Common myeloid progenitor, CD34-positive (primary cell): Measurements from ENCODE around the gene SIGLEC6.

Experiments used
- CTCF ChIA-PET: fragments of 350-600 bp; sonication (Branson Sonifier 250); formaldehyde crosslinking; loops from one replicate; lab custom pipeline; 2021; ENCODE audit warnings: antibody characterized with exemption; lab: Charles Lee
- POLR2A ChIA-PET: fragments of 350-600 bp; sonication (Branson Sonifier 250); formaldehyde crosslinking; loops from one replicate; lab custom pipeline; 2021; ENCODE audit warnings: antibody characterized with exemption; lab: Charles Lee
- DNase-seq, 3 donors: peaks; one replicate each; pipeline versions ENCODE4 v3.0.0 to v3.0.0-alpha.2; 2013
- H3K27ac ChIP-seq, 2 experiments: 1 replicate in 1 of 2; 2 replicates in 1 of 2; pipeline ENCODE4 v1.7.0; 2013; ENCODE audit warnings: inconsistent platforms in 2 of 2, low read length in 2 of 2, mild to moderate bottlenecking in 2 of 2, low read depth in 1 of 2, moderate library complexity in 1 of 2; ENCODE audit not compliant: severe bottlenecking in 2 of 2, insufficient read depth in 1 of 2, poor library complexity in 1 of 2
- H3K27me3 ChIP-seq, 5 experiments: replicated peaks in 2 of 5; 1 replicate in 3 of 5; 2 replicates in 2 of 5; pipeline versions ENCODE4 v1.6.1 to v1.7.0; 2013; ENCODE audit warnings: low read length in 4 of 5, mild to moderate bottlenecking in 2 of 5, moderate library complexity in 2 of 5, inconsistent platforms in 1 of 5; ENCODE audit not compliant: insufficient read depth in 5 of 5, control insufficient read depth in 4 of 5
- H3K36me3 ChIP-seq, 4 experiments: 1 replicate in 2 of 4; 2 replicates in 2 of 4; pipeline versions ENCODE4 v1.6.1 to v1.7.0; 2013; ENCODE audit warnings: low read length in 3 of 4, control low read depth in 1 of 4, mild to moderate bottlenecking in 1 of 4; ENCODE audit not compliant: control insufficient read depth in 4 of 4, insufficient read depth in 4 of 4
- H3K4me1 ChIP-seq, 4 experiments: 1 replicate in 3 of 4; 2 replicates in 1 of 4; pipeline versions ENCODE4 v1.6.1 to v1.7.1; 2013; ENCODE audit warnings: low read length in 3 of 4, mild to moderate bottlenecking in 3 of 4, control low read depth in 1 of 4, inconsistent platforms in 1 of 4, moderate library complexity in 1 of 4; ENCODE audit not compliant: control insufficient read depth in 4 of 4, insufficient read depth in 4 of 4; ENCODE audit errors: control extremely low read depth in 1 of 4
- H3K4me3 ChIP-seq, 7 experiments: 1 replicate in 4 of 7; 2 replicates in 3 of 7; pipeline versions ENCODE4 v1.5.1 to v1.7.0; 2013; ENCODE audit warnings: mild to moderate bottlenecking in 7 of 7, low read length in 6 of 7, moderate library complexity in 6 of 7, inconsistent platforms in 2 of 7, low read depth in 2 of 7, control low read depth in 1 of 7; ENCODE audit not compliant: insufficient read depth in 4 of 7, control insufficient read depth in 1 of 7; ENCODE audit errors: extremely low read depth in 1 of 7
- H3K9me3 ChIP-seq, 5 experiments: 1 replicate in 4 of 5; 2 replicates in 1 of 5; pipeline versions ENCODE4 v1.6.1 to v1.7.1; 2013; ENCODE audit warnings: low read length in 4 of 5, mild to moderate bottlenecking in 2 of 5, inconsistent platforms in 1 of 5, low read depth in 1 of 5, moderate library complexity in 1 of 5; ENCODE audit not compliant: control insufficient read depth in 4 of 5, insufficient read depth in 2 of 5; ENCODE audit errors: control extremely low read depth in 1 of 5
- WGBS: methylation state at CpG from one replicate; pipeline ENCODE4 v1.1.5; 2013; ENCODE audit not compliant: insufficient coverage; 5-methylcytosine and 5-hydroxymethylcytosine counted together

The SIGLEC6 gene

DNA sequence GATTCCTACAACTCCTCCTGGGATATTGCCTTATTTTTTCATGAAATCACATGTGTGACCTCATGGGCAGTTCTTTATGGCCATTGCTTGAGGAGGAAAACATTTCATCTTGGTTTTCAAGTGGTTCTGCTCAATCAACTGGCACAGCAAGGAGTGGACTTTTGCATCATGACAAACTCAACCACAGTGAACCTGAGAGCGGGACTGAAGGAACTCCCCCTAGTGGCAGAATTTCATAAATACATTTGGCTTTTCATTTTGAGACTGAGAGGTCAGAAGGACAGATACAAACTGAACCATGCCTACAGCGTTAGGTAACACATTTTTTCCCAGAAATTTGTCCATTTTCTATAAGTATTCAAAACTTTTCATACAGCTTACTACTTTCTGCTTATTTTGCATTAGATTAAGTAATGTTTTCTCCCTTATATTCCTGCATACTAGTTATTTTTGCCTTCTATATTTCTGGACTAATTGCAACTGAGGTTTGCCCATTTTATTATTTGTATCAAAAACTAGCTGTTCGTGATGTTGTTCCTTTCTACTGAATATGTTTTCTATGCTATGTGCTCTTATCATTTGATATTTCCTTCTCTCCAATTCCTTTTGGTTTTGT lies 16.5 kb downstream of the SIGLEC6 start:
- CTCF ChIA-PET: interaction anchor here (0.7 to 6.7 kb wide), 33 partner anchors 9 to 146 kb away, joined by 3 to 45 read pairs (median 4); partner anchors contain the start of gene ZNF175
- POLR2A ChIA-PET: interaction anchor here (0.9 kb wide), 1 partner anchor 31 kb away, joined by 3 read pairs; no protein-coding TSS in a partner anchor
- DNase-seq: peak; percentile 62 to 79 (median 72)
- Histone ChIP-seq H3K36me3 (no peaks in the 10 kb centered on the region), H3K27ac (no peak overlapping the region), H3K4me3 (no peak overlapping the region), H3K4me1 (peaks cover 0 to 2% (median 0%) of the 10 kb centered on the region in 4 experiments), H3K9me3 (peaks cover 0 to 8% (median 3%) of the 10 kb centered on the region in 5 experiments), H3K27me3 (peaks cover 0 to 12% (median 3%) of the 10 kb centered on the region in 5 experiments)
- WGBS: 0% methylated on average over 1 of the region's 3 CpGs

- ChIA-PET POLR2A (interaction anchor here (0.6 kb wide), 2 partner anchors 16 to 22 kb away, joined by 3 read pairs; no protein-coding TSS in a partner anchor), CTCF (interaction anchor here (0.7 to 6.7 kb wide), 18 partner anchors 8 to 147 kb away, joined by 3 to 45 read pairs (median 4); no protein-coding TSS in a partner anchor)
- no peaks in the 10 kb centered on the region for H3K36me3 ChIP-seq
- H3K27me3 ChIP-seq: peaks cover 0 to 12% (median 3%) of the 10 kb centered on the region in 5 experiments
- H3K4me3 ChIP-seq: no peak overlapping the region
- no peaks in the 10 kb centered on the region for H3K4me1 ChIP-seq
- no peak for DNase-seq
- H3K27ac ChIP-seq: no peak overlapping the region
- H3K9me3 ChIP-seq: peaks cover 0 to 8% (median 3%) of the 10 kb centered on the region in 5 experiments
- WGBS: 60% methylated on average over 2 of the region's 2 CpGs
These were observed 17.5 kb downstream of the SIGLEC6 start for GRCh38 chr19:51513968-51514367.

DNA sequence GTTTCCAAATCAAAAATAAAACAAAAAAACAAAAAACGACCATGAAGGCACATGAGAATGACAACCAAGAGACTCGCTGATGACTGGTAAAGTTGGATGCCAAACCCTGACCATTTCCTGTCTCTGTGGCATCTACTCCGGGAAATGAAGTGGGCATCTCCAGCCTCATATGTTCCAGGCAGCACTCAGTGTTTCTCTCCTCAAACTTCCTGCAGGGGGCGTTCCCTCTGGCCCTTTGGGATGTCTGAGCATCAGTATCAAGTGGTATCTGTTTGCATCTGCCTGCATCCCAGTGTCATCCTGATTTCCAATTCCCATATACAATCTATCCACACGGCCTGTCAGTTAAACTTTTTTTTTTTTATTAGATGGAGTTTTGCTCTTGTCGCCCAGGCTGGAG lies 20.1 kb downstream of the SIGLEC6 start:
- Histone ChIP-seq H3K36me3 (no peaks in the 10 kb centered on the region), H3K27ac (no peak overlapping the region), H3K27me3 (peaks cover 0 to 12% (median 3%) of the 10 kb centered on the region in 5 experiments), H3K9me3 (peaks cover 0 to 2% (median 0%) of the 10 kb centered on the region in 5 experiments), H3K4me3 (no peak overlapping the region), H3K4me1 (peaks cover 1 to 16% (median 7%) of the 10 kb centered on the region in 4 experiments)
- peak in 2 of 3 donors; percentile 21 to 41 for DNase-seq
- WGBS: 23% methylated on average over 5 of the region's 6 CpGs
- ChIA-PET CTCF (interaction anchor here (1.1 to 2.6 kb wide), 5 partner anchors 38 to 146 kb away, joined by 3 to 7 read pairs (median 3); no protein-coding TSS in a partner anchor), POLR2A (no interaction called here)

GRCh38 chr19:51509823-51510660 lies 21.4 kb downstream of the SIGLEC6 start:
- no peak for DNase-seq
- WGBS: 92% methylated on average over 3 of the region's 7 CpGs
- H3K4me1 ChIP-seq: peaks cover 1 to 16% (median 7%) of the 10 kb centered on the region in 4 experiments

DNA sequence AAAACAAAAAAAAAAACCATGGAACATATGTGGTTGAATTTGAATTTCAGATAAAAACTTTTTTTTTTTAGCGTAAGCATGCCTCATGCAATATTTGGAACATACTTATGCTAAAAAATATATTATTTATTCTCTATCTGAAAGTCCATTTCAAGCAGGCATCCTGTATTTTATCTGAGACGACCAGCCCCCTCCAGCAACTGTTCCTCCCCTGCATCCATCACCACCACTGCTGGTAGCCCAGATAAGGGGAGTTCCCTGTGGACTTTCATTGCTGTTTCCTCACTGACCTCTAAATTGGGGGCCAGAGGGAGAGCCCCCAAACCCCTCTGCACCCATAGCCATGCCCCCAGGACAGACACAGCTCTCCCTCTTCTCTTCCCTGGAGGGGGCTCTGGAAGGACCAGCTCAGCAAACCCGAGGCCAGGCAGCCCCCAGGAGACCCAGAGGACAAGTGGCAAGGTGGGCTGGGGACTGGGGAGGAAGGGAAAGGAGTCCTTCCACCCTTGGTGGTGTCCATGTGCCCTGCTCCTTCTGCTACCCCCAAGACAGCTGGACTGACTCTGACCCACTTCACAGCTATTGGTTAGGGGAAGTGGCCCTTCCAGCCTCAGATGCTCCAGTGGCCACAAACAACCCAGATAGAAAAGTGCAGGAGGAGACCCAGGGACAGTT lies 23.3 kb downstream of the SIGLEC6 start:
- peak; percentile 70 to 93 (median 90) for DNase-seq
- ChIA-PET CTCF (interaction anchor here (1.2 to 7.9 kb wide), 3 partner anchors 8 to 149 kb away, joined by 3 to 45 read pairs (median 7); no protein-coding TSS in a partner anchor), POLR2A (interaction anchor here (0.5 to 0.7 kb wide), 2 partner anchors 22 to 27 kb away, joined by 3 to 4 read pairs; no protein-coding TSS in a partner anchor)
- Histone ChIP-seq H3K9me3 (peaks cover 0 to 11% (median 2%) of the 10 kb centered on the region in 5 experiments), H3K27me3 (peaks cover 0 to 6% (median 3%) of the 10 kb centered on the region in 5 experiments), H3K36me3 (no peaks in the 10 kb centered on the region), H3K4me3 (no peak overlapping the region), H3K27ac (peak overlapping the region in 1 of 2 experiments; percentile 64), H3K4me1 (peaks cover 1 to 24% (median 16%) of the 10 kb centered on the region in 4 experiments)
- WGBS: 29% methylated on average over 1 of the region's 3 CpGs

More at GRCh38 chr19:51509823-51510660, 21.4 kb downstream of the SIGLEC6 start:
- CTCF ChIA-PET: interaction anchor here (0.8 to 2.6 kb wide), 6 partner anchors 12 to 147 kb away, joined by 3 to 7 read pairs (median 3); no protein-coding TSS in a partner anchor
- peaks cover 0 to 2% (median 0%) of the 10 kb centered on the region in 5 experiments for H3K9me3 ChIP-seq
- H3K27me3 ChIP-seq: peaks cover 0 to 12% (median 3%) of the 10 kb centered on the region in 5 experiments
- no peak overlapping the region for H3K4me3 ChIP-seq
- POLR2A ChIA-PET: interaction anchor here (0.6 to 0.7 kb wide), 2 partner anchors 49 to 388 kb away, joined by 4 read pairs; no protein-coding TSS in a partner anchor
- no peaks in the 10 kb centered on the region for H3K36me3 ChIP-seq
- no peak overlapping the region for H3K27ac ChIP-seq

DNA sequence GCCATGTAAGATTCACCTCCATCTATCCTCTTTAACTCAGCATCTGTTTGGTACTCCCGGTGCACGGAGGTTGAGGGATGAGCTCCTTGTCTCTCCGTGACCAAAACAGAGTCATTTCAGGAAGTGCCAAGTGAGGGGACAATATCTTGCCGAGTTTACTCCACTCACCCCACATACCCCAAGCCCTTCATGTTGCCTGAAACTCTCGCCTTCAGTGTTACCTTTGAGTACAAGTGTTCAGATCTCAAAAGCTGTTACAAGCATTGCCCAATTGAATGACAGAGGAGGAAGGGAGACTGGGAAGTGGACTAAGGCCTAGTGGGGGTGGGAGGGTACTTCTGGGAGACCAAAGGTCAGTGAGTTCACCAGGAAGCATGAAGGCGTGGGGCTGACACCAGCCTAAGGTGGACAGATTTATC lies 23.8 kb downstream of the SIGLEC6 start:
- CTCF ChIA-PET: interaction anchor here (0.9 to 7.9 kb wide), 6 partner anchors 9 to 149 kb away, joined by 3 to 45 read pairs (median 4); no protein-coding TSS in a partner anchor
- H3K36me3 ChIP-seq: no peaks in the 10 kb centered on the region
- peaks cover 1 to 27% (median 21%) of the 10 kb centered on the region in 4 experiments for H3K4me1 ChIP-seq
- H3K27me3 ChIP-seq: peaks cover 0 to 3% (median 2%) of the 10 kb centered on the region in 5 experiments
- H3K4me3 ChIP-seq: no peak overlapping the region
- 81% methylated on average over 4 of the region's 6 CpGs for WGBS
- peak overlapping the region in 1 of 2 experiments; percentile 62 for H3K27ac ChIP-seq
- POLR2A ChIA-PET: interaction anchor here (0.5 to 0.7 kb wide), 2 partner anchors 21 to 26 kb away, joined by 3 to 4 read pairs; no protein-coding TSS in a partner anchor
- peaks cover 0 to 11% (median 2%) of the 10 kb centered on the region in 5 experiments for H3K9me3 ChIP-seq
- no peak for DNase-seq
